ENCODE measurements around the gene ATP11A.

The ATP11A gene

GRCh38 chr13:112689303-112690245 lies at the start of gene ATP11A:
Gene ATP11A, plus strand, starts transcription at chr13:112690038. Its CDS starts 379 bp downstream, at chr13:112690417.
- peak within 1 kb of the TSS; percentile 72 for H3K4me3 ChIP-seq (ENCODE audit: low read length)
- TF ChIP-seq CTCF (conservative IDR thresholded peaks at IDR 0.05; ENCODE audit: low read length), result no peak
- DNase-seq (ENCODE audit: low read depth), result peak; percentile 92

GRCh38 chr13:112641456-112642089 lies 48.3 kb upstream of the ATP11A start:
- TF ChIP-seq CTCF (conservative IDR thresholded peaks at IDR 0.05; ENCODE audit: low read length), result no peak
- no peak overlapping the region for H3K4me3 ChIP-seq (ENCODE audit: low read length)
- no peak for DNase-seq (ENCODE audit: low read depth)

DNA sequence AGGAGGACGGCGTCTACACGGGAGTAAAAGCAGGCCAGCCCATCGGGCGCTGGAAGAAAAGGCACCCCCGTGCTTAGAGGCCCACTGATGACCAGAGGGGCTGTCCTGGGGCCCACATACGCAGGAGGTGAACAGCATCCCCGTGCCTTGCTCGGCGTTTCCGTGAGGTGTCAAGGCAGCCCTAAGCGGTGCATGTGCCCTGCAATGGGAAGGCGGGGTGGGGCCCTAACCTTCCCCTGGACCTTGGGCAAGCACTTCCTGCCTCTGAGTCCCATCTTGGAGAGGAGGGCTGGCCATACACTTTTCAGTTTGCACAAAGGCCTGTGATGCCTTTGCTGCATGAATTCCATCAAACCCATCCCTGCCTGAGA lies 47.8 kb upstream of the ATP11A start:
- H3K4me3 ChIP-seq (ENCODE audit: low read length), result no peak overlapping the region
- no peak for DNase-seq (ENCODE audit: low read depth)
- no peak for TF ChIP-seq CTCF (conservative IDR thresholded peaks at IDR 0.05; ENCODE audit: low read length)

GRCh38 chr13:112643759-112644459 lies 45.9 kb upstream of the ATP11A start:
- no peak for TF ChIP-seq CTCF (conservative IDR thresholded peaks at IDR 0.05; ENCODE audit: low read length)
- no peak for DNase-seq (ENCODE audit: low read depth)

GRCh38 chr13:112645327-112645914 lies 44.4 kb upstream of the ATP11A start:
- TF ChIP-seq CTCF (conservative IDR thresholded peaks at IDR 0.05; ENCODE audit: low read length), result no peak
- no peak overlapping the region for H3K4me3 ChIP-seq (ENCODE audit: low read length)
- DNase-seq (ENCODE audit: low read depth), result no peak

More at GRCh38 chr13:112643759-112644459, 45.9 kb upstream of the ATP11A start:
- no peak overlapping the region for H3K4me3 ChIP-seq (ENCODE audit: low read length)

DNA sequence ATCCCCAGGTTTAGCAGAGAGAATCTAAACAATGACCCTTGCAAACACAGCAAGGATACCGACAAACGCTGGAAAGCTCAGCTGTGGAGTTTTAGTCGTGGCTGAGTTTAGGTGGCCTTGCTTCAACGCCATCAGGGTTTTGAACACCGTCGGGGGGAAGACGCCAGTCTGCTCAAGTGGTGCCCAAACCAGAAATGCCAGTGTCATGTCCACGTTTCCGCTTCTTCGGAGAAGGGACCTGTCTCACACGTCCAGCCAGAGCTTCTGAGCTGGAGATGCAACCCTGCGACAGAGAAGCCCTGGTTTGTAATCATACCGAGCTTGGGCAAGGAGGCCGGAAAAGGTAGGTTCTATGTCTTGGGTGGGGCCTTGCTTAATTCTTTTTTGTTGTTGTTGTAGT lies 42.6 kb upstream of the ATP11A start:
- no peak for TF ChIP-seq CTCF (conservative IDR thresholded peaks at IDR 0.05; ENCODE audit: low read length)
- no peak overlapping the region for H3K4me3 ChIP-seq (ENCODE audit: low read length)
- DNase-seq (ENCODE audit: low read depth), result no peak
